GM12878 (cell line): ENCODE measurements around the gene GIGYF2. TPM values are rescaled to one million over a fixed set of nuclear protein-coding genes. Genes with fewer than 3 reads are reported as not detected.

Source experiments
- FOXM1 ChIP-seq: IDR thresholded peaks from 2 replicates; pipeline ENCODE4 v1.6.1; 2012; ENCODE audit warnings: low read depth, mild to moderate bottlenecking, inconsistent platforms, low read length, moderate library complexity
- PAX8 ChIP-seq: fragments of 450-650 bp; IDR thresholded peaks from 2 replicates; pipeline ENCODE4 v1.6.1; 2017; ENCODE audit warnings: mild to moderate bottlenecking, moderate library complexity
- SMARCA5 ChIP-seq: fragments of 450-650 bp; IDR thresholded peaks from 2 replicates; pipeline ENCODE4 v1.6.1; 2017; ENCODE audit warnings: mild to moderate bottlenecking
- polyA plus RNA-seq, 11 experiments: library from polyadenylated mRNA; depleted of rRNA in 4 of 11; unstranded in 6 of 11; stranded (reverse) in 5 of 11; fragments of >200 nt; fragmentation: Nextera tagmentation in 4 of 11; fragmentation: Illumina TruSeq in 1 of 11; extraction: Ambion mirVana in 4 of 11; extraction: Trizol in 1 of 11; gene quantifications; 1 replicate in 1 of 11; 2 replicates in 10 of 11; pipeline versions ENCODE4 v1.2.1 to v1.2.3, GENCODE V29; 2011 to 2016; ENCODE audit warnings: inconsistent platforms in 2 of 11, missing spikeins in 2 of 11, low read depth in 1 of 11
- total RNA-seq, 4 experiments: library from RNA; depleted of rRNA in 3 of 4; stranded (reverse); fragments of >200 nt in 3 of 4; fragmentation: Illumina TruSeq in 1 of 4; extraction: Trizol in 1 of 4; gene quantifications; 2 replicates each; pipeline versions ENCODE4 v1.2.1 to v1.2.3, GENCODE V29; 2013 to 2021
- TF ChIP-seq, protein P1 (sequence below): IDR thresholded peaks from 2 replicates; pipeline ENCODE4 v1.6.1; 2012; ENCODE audit warnings: improper control_type of control experiment, low read depth, low read length; ENCODE audit not compliant: insufficient replicate concordance
- TF ChIP-seq, protein P2 (sequence below): IDR thresholded peaks from 2 replicates; pipeline ENCODE4 v1.6.1; 2011; ENCODE audit warnings: low read depth, mild to moderate bottlenecking, low read length, moderate library complexity, borderline replicate concordance; ENCODE audit errors: extremely low read depth
- TF ChIP-seq, protein P3 (sequence below): IDR thresholded peaks from 2 replicates; pipeline ENCODE4 v1.6.1; 2011; ENCODE audit warnings: mild to moderate bottlenecking, low read depth, low read length, moderate library complexity; ENCODE audit not compliant: insufficient replicate concordance

Gene GIGYF2
- total and polyA plus RNA-seq, 10 of the 15 experiments (the other 5 are each of a cell fraction or from before 2014, with no cell fraction given): 12.2 to 47.2 (median 39.0) TPM

DNA sequence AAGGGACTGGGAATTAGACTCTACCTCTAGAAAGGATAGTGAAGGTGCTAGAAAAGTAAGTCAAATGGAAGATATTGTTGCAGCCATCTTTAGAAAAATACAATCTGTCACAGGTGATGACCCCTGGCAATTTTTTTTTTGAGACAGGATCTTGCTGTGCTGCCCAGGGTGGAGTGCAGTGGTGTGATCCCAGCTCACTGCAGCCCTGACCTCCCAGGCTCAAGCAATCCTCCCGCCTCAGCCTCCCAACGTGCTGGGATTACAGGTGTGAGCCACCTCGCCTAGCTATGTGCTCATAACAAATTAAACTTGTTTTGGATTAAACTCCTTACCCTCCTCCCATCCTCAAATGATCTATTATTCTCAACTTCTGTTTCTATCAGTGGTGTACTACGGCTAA lies 3.8 kb upstream of the GIGYF2 start (continued):
- TF ChIP-seq, protein P1, sequence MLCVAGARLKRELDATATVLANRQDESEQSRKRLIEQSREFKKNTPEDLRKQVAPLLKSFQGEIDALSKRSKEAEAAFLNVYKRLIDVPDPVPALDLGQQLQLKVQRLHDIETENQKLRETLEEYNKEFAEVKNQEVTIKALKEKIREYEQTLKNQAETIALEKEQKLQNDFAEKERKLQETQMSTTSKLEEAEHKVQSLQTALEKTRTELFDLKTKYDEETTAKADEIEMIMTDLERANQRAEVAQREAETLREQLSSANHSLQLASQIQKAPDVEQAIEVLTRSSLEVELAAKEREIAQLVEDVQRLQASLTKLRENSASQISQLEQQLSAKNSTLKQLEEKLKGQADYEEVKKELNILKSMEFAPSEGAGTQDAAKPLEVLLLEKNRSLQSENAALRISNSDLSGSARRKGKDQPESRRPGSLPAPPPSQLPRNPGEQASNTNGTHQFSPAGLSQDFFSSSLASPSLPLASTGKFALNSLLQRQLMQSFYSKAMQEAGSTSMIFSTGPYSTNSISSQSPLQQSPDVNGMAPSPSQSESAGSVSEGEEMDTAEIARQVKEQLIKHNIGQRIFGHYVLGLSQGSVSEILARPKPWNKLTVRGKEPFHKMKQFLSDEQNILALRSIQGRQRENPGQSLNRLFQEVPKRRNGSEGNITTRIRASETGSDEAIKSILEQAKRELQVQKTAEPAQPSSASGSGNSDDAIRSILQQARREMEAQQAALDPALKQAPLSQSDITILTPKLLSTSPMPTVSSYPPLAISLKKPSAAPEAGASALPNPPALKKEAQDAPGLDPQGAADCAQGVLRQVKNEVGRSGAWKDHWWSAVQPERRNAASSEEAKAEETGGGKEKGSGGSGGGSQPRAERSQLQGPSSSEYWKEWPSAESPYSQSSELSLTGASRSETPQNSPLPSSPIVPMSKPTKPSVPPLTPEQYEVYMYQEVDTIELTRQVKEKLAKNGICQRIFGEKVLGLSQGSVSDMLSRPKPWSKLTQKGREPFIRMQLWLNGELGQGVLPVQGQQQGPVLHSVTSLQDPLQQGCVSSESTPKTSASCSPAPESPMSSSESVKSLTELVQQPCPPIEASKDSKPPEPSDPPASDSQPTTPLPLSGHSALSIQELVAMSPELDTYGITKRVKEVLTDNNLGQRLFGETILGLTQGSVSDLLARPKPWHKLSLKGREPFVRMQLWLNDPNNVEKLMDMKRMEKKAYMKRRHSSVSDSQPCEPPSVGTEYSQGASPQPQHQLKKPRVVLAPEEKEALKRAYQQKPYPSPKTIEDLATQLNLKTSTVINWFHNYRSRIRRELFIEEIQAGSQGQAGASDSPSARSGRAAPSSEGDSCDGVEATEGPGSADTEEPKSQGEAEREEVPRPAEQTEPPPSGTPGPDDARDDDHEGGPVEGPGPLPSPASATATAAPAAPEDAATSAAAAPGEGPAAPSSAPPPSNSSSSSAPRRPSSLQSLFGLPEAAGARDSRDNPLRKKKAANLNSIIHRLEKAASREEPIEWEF: no peak
- TF ChIP-seq SMARCA5 (no peak), PAX8 (no peak), FOXM1 (no peak)
- TF ChIP-seq, protein P2, sequence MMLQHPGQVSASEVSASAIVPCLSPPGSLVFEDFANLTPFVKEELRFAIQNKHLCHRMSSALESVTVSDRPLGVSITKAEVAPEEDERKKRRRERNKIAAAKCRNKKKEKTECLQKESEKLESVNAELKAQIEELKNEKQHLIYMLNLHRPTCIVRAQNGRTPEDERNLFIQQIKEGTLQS: no peak
- TF ChIP-seq, protein P3, sequence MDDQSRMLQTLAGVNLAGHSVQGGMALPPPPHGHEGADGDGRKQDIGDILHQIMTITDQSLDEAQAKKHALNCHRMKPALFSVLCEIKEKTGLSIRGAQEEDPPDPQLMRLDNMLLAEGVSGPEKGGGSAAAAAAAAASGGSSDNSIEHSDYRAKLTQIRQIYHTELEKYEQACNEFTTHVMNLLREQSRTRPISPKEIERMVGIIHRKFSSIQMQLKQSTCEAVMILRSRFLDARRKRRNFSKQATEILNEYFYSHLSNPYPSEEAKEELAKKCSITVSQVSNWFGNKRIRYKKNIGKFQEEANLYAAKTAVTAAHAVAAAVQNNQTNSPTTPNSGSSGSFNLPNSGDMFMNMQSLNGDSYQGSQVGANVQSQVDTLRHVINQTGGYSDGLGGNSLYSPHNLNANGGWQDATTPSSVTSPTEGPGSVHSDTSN: no peak
